Activated B cell treated with CpG ODN at 0.5 μM for 24 hours (primary cell): Measurements from ENCODE around the gene PTPN2. TPM values are rescaled to one million over a fixed set of nuclear protein-coding genes. Genes with fewer than 3 reads are reported as not detected.
A peak's percentile ranks its signal among the peaks of the same experiment; 100 is the strongest.

Source experiments
- ATAC-seq: fragments of 200-7000 bp; cut with Tn5 transposase; one replicate; pipeline ENCODE4 v1.10.0; 2021; ENCODE audit warnings: low read depth, mild to moderate bottlenecking, moderate library complexity
- CTCF ChIA-PET: fragments of 350-600 bp; sonication (Branson Sonifier 250); formaldehyde crosslinking; loops from one replicate; lab custom pipeline; 2021; ENCODE audit warnings: antibody characterized with exemption; lab: Charles Lee
- POLR2A ChIA-PET: fragments of 350-600 bp; sonication (Branson Sonifier 250); formaldehyde crosslinking; loops from one replicate; lab custom pipeline; 2021; ENCODE audit warnings: antibody characterized with exemption; lab: Charles Lee
- DNase-seq: peaks from one replicate; pipeline ENCODE4 v3.0.0; 2022
- H3K27ac Mint-ChIP-seq: one replicate; pipeline ENCODE4 v1.8.0; 2020; ENCODE audit warnings: mixed read lengths
- H3K27me3 Mint-ChIP-seq: one replicate; pipeline ENCODE4 v1.8.0; 2021; ENCODE audit warnings: mixed read lengths
- H3K36me3 Mint-ChIP-seq: one replicate; pipeline ENCODE4 v1.8.0; 2021; ENCODE audit warnings: low read depth, mixed read lengths
- H3K4me1 Mint-ChIP-seq: one replicate; pipeline ENCODE4 v1.8.0; 2021; ENCODE audit warnings: mixed read lengths
- H3K4me3 Mint-ChIP-seq: one replicate; pipeline ENCODE4 v1.8.0; 2020; ENCODE audit warnings: mild to moderate bottlenecking, mixed read lengths
- H3K9me3 Mint-ChIP-seq: one replicate; pipeline ENCODE4 v1.8.0; 2020; ENCODE audit warnings: mixed read lengths
- intact Hi-C: fragments of 100-400 bp; cut with micrococcal nuclease; formaldehyde crosslinking; loops from one replicate; pipeline ENCODE4 v1.15.1; 2024
- total RNA-seq: library from RNA; stranded (reverse); gene quantifications from 2 replicates; pipeline ENCODE4 v1.2.3, GENCODE V29; 2022
- TF ChIP-seq, protein P1 (sequence below): fragments of 200-600 bp; IDR thresholded peaks from one replicate; pipeline ENCODE4 v1.8.0; 2022; ENCODE audit warnings: antibody characterized with exemption, mild to moderate bottlenecking

PTPN2 gene
- 66.4 and 76.5 TPM in 2 replicates for total RNA-seq

GRCh38 chr18:12883684-12884405 is at the start of gene PTPN2:
TSS of gene PTPN2 (minus strand) at chr18:12884237. CDS start at chr18:12884141, 96 bp downstream.
- Mint-ChIP-seq H3K27ac (peak within 1 kb of the TSS; percentile 93), H3K4me3 (peak within 1 kb of the TSS; percentile 94), H3K9me3 (no peaks in the 10 kb centered on the region), H3K27me3 (no peaks in the 10 kb centered on the region), H3K4me1 (peaks cover 72% of the 10 kb centered on the region), H3K36me3 (peaks cover 9% of the 10 kb centered on the region)
- CTCF ChIA-PET = interaction anchor here (1.0 to 1.4 kb wide), 2 partner anchors 10 to 51 kb away, joined by 3 to 4 read pairs; no protein-coding TSS in a partner anchor
- peak; percentile 78 for ATAC-seq
- DNase-seq = peak; percentile 94
- TF ChIP-seq, protein P1, sequence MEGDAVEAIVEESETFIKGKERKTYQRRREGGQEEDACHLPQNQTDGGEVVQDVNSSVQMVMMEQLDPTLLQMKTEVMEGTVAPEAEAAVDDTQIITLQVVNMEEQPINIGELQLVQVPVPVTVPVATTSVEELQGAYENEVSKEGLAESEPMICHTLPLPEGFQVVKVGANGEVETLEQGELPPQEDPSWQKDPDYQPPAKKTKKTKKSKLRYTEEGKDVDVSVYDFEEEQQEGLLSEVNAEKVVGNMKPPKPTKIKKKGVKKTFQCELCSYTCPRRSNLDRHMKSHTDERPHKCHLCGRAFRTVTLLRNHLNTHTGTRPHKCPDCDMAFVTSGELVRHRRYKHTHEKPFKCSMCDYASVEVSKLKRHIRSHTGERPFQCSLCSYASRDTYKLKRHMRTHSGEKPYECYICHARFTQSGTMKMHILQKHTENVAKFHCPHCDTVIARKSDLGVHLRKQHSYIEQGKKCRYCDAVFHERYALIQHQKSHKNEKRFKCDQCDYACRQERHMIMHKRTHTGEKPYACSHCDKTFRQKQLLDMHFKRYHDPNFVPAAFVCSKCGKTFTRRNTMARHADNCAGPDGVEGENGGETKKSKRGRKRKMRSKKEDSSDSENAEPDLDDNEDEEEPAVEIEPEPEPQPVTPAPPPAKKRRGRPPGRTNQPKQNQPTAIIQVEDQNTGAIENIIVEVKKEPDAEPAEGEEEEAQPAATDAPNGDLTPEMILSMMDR = no peak
- intact Hi-C loops = loop anchor here (1.0 to 10.0 kb wide), 14 partner anchors 9 to 1248 kb away; partner anchors contain the start of genes AFG3L2, CEP192, CEP76 and CHMP1B
- POLR2A ChIA-PET = interaction anchor here (0.6 to 4.4 kb wide), 47 partner anchors 9 to 1009 kb away, joined by 3 to 45 read pairs (median 5); partner anchors contain the start of genes AFG3L2, CEP192, CEP76 and FAM210A

DNA sequence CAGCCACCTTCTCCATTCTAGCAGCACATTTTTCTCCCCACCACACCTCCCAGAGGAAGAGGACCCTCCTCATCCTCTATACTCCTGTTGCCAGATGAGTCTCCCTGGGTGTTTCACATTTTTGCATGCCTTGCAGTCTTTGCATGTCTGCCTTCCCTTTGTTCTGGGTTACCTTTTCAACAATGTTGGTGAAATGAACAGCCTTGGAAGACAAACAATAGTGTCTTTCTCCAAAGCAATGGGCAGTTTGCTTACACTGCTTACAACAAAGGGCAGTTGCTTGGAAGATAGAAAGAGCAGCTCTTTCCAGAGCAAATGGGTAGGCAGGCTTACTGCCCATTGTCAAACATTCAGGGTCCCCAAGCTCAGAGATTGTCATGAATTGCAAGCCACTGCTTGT is 49.3 kb upstream of the PTPN2 start:
- DNase-seq (no peak), ATAC-seq (no peak)
- H3K27me3 Mint-ChIP-seq = peaks cover 3% of the 10 kb centered on the region
- intact Hi-C loops = no loop called here
- H3K27ac Mint-ChIP-seq = no peak overlapping the region
- ChIA-PET CTCF (interaction anchor here (0.8 to 3.7 kb wide), 7 partner anchors 47 to 543 kb away, joined by 3 to 112 read pairs (median 15); no protein-coding TSS in a partner anchor), POLR2A (no interaction called here)
- no peaks in the 10 kb centered on the region for H3K36me3 Mint-ChIP-seq
- TF ChIP-seq, protein P1 = no peak
- H3K9me3 Mint-ChIP-seq = no peaks in the 10 kb centered on the region
- no peaks in the 10 kb centered on the region for H3K4me1 Mint-ChIP-seq
- no peak overlapping the region for H3K4me3 Mint-ChIP-seq

- ChIA-PET CTCF (no interaction called here), POLR2A (no interaction called here)
- TF ChIP-seq, protein P1 = no peak
- DNase-seq = no peak
- Mint-ChIP-seq H3K4me1 (no peaks in the 10 kb centered on the region), H3K27ac (no peak overlapping the region), H3K27me3 (peaks cover 3% of the 10 kb centered on the region), H3K4me3 (no peak overlapping the region), H3K9me3 (no peaks in the 10 kb centered on the region), H3K36me3 (no peaks in the 10 kb centered on the region)
- no peak for ATAC-seq
- intact Hi-C loops = no loop called here
Measured at GRCh38 chr18:12930908-12931307, 46.9 kb upstream of the PTPN2 start.

- intact Hi-C loops = no loop called here
- TF ChIP-seq, protein P1 = no peak
- Mint-ChIP-seq H3K27me3 (peaks cover 3% of the 10 kb centered on the region), H3K4me3 (no peak overlapping the region), H3K36me3 (no peaks in the 10 kb centered on the region), H3K27ac (no peak overlapping the region), H3K4me1 (no peaks in the 10 kb centered on the region), H3K9me3 (no peaks in the 10 kb centered on the region)
- no peak for ATAC-seq
- DNase-seq = no peak
- ChIA-PET POLR2A (no interaction called here), CTCF (no interaction called here)
Measured at GRCh38 chr18:12930376-12930775, 46.3 kb upstream of the PTPN2 start.

DNA sequence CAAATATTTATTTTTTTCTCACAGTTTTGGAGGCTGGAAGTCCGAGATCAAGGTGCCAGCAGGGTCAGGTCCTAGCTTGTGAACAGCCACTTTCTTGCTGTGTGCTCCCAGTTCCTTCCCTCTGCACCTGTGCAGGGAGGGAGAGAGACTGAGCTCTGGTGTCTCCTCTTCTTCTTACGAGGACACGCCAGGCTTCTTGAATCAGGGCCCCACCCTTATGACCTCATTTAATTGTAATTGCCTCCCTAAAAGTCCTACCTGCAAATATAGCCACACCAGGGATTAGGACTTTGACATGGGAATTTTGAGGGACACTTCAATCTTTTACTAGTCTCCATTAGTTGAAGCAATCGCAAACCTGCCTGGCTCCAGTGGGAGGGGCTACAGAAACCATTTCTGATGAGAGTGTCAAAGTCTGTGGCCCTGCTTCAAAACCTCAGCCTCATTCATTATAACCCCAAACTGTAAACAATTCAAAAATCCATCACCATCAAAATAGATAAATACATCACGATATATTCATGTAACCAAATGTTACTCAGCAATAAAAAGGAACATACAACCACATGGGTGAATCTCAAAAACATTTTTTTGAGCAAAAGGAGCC is 45.5 kb upstream of the PTPN2 start:
- Mint-ChIP-seq H3K27me3 (peaks cover 1% of the 10 kb centered on the region), H3K4me1 (no peaks in the 10 kb centered on the region), H3K4me3 (no peak overlapping the region), H3K9me3 (no peaks in the 10 kb centered on the region), H3K27ac (no peak overlapping the region), H3K36me3 (no peaks in the 10 kb centered on the region)
- POLR2A ChIA-PET = no interaction called here
- no peak for DNase-seq
- TF ChIP-seq, protein P1 = no peak
- intact Hi-C loops = no loop called here
- no peak for ATAC-seq
- CTCF ChIA-PET = no interaction called here
